Measurements from ENCODE around the gene RPTOR.

DNA sequence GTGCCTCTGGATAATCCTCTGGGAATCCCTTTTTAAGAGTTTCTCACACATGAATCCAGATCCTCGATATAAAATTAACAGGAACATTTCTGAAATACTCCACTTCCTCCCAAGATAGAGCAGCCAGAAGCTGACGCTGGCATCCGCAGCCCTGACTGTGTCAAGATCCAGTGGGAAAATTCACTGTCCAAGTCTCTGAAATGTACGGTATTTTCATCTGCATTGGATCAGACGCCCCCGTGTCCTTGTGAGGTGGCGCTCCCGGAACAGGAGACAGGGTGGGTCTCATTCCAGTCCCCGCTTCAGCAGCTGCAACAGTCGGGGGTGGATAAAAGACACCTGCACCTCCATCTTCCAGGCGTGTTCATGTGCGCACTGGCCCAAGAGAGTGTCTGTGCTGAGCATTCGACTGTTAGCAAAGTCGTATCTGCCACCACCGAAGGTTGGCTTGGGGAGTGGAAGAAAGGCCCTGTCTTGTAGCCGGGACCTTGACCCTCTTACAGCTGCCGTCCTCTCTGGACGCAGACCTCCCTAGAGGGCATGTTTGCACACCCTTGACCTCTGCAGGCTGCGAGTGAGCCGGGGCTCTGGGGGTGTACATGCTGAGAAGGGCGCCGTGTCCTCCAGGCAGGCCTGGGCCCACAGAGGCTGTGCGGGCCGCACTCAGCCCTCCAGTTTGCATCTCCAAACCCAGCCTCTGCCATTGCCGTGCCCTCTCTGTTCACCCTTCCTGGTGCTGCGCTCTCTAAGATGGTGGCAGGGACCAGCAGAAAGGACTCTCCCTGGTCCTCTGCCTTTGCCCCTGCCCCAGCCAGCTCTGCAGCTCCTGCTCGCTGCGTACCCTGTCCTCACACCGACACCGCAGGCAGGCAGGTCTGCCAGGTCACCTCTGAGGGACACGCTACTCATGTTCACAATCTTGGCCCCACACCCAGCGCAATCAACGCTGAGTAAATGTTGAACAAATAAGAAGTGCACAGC, 375.0 kb downstream of the RPTOR start:
- TF ChIP-seq, protein P1, sequence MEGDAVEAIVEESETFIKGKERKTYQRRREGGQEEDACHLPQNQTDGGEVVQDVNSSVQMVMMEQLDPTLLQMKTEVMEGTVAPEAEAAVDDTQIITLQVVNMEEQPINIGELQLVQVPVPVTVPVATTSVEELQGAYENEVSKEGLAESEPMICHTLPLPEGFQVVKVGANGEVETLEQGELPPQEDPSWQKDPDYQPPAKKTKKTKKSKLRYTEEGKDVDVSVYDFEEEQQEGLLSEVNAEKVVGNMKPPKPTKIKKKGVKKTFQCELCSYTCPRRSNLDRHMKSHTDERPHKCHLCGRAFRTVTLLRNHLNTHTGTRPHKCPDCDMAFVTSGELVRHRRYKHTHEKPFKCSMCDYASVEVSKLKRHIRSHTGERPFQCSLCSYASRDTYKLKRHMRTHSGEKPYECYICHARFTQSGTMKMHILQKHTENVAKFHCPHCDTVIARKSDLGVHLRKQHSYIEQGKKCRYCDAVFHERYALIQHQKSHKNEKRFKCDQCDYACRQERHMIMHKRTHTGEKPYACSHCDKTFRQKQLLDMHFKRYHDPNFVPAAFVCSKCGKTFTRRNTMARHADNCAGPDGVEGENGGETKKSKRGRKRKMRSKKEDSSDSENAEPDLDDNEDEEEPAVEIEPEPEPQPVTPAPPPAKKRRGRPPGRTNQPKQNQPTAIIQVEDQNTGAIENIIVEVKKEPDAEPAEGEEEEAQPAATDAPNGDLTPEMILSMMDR (IDR thresholded peaks at IDR 0.05 in 4 of 5, conservative IDR thresholded peaks at IDR 0.05 in 1 of 5), result no peak
- no peak for TF ChIP-seq POLR2A (IDR thresholded peaks at IDR 0.05)

Data from gastrocnemius medialis (tissue), 4 donors.